GM23338 (cell line): ENCODE results near the gene SCGB1A1. TPM values are rescaled to one million over a fixed set of nuclear protein-coding genes. Genes with fewer than 3 reads are reported as not detected.
A peak's percentile ranks its signal among the peaks of the same experiment; 100 is the strongest.
"Not testable (repeated sequence)": the region's sequence is repeated elsewhere in the genome, so short reads cannot be mapped to it uniquely, and the experiment has no call there.

Experiments used
- ATAC-seq: fragments of 200-7000 bp; cut with Tn5 transposase; 3 replicates; pipeline ENCODE4 v1.9.1; 2020
- DNase-seq: peaks from one replicate; pipeline ENCODE4 v3.0.0-alpha.2; 2015; ENCODE audit warnings: low spot score
- H2AFZ ChIP-seq: fragments of 200-600 bp; sonication (generic); 2 replicates; pipeline ENCODE4 v1.8.0; 2016; ENCODE audit warnings: antibody characterized with exemption, mild to moderate bottlenecking, moderate library complexity
- H3F3A ChIP-seq: fragments of 200-600 bp; sonication (generic); replicated peaks from 2 replicates; pipeline ENCODE4 v1.8.0; 2017; ENCODE audit warnings: antibody characterized with exemption, mixed run types, low read depth
- H3K27ac ChIP-seq: fragments of 200-600 bp; sonication (generic); 2 replicates; pipeline ENCODE4 v1.6.1; 2016; ENCODE audit warnings: low read depth
- H3K27me3 ChIP-seq: fragments of 200-600 bp; sonication (generic); 2 replicates; pipeline ENCODE4 v1.8.0; 2016; ENCODE audit warnings: mild to moderate bottlenecking, mixed run types, moderate library complexity; ENCODE audit not compliant: insufficient read depth
- H3K36me3 ChIP-seq: fragments of 200-600 bp; sonication (generic); 2 replicates; pipeline ENCODE4 v1.8.0; 2016; ENCODE audit warnings: mild to moderate bottlenecking; ENCODE audit not compliant: insufficient read depth
- H3K4me1 ChIP-seq: fragments of 200-600 bp; sonication (generic); 2 replicates; pipeline ENCODE4 v1.8.0; 2016; ENCODE audit warnings: mild to moderate bottlenecking, moderate library complexity; ENCODE audit not compliant: insufficient read depth
- H3K4me2 ChIP-seq: fragments of 200-600 bp; sonication (generic); 2 replicates; pipeline ENCODE4 v1.7.1; 2017; ENCODE audit warnings: mixed run types
- H3K4me3 ChIP-seq: fragments of 200-600 bp; sonication (generic); 2 replicates; pipeline ENCODE4 v1.6.1; 2016; ENCODE audit warnings: mixed run types
- H3K79me2 ChIP-seq: fragments of 200-600 bp; sonication (generic); replicated peaks from 2 replicates; pipeline ENCODE4 v1.8.0; 2017; ENCODE audit warnings: mild to moderate bottlenecking; ENCODE audit not compliant: insufficient read depth
- H3K9me2 ChIP-seq: fragments of 200-600 bp; sonication (generic); 2 replicates; pipeline ENCODE4 v1.8.0; 2017; ENCODE audit not compliant: insufficient read depth
- H4K20me1 ChIP-seq: fragments of 200-600 bp; sonication (generic); replicated peaks from 2 replicates; pipeline ENCODE4 v1.8.0; 2017; ENCODE audit warnings: mild to moderate bottlenecking; ENCODE audit not compliant: insufficient read depth
- H3K27ac Mint-ChIP-seq: 2 replicates; pipeline ENCODE4 v1.8.0; 2020; ENCODE audit warnings: inconsistent platforms, mild to moderate bottlenecking, moderate library complexity, mixed read lengths
- H3K27me3 Mint-ChIP-seq: 3 replicates; pipeline ENCODE4 v1.8.0; 2022; ENCODE audit warnings: low read depth, mild to moderate bottlenecking, moderate library complexity, mixed read lengths, inconsistent platforms; ENCODE audit not compliant: insufficient read depth, poor library complexity
- H3K36me3 Mint-ChIP-seq: 3 replicates; pipeline ENCODE4 v1.8.0; 2021; ENCODE audit warnings: low read depth, mild to moderate bottlenecking, inconsistent platforms, moderate library complexity, mixed read lengths
- H3K4me1 Mint-ChIP-seq: 3 replicates; pipeline ENCODE4 v1.8.0; 2020; ENCODE audit warnings: mild to moderate bottlenecking, inconsistent platforms, mixed read lengths
- H3K4me3 Mint-ChIP-seq: 3 replicates; pipeline ENCODE4 v1.8.0; 2021; ENCODE audit warnings: moderate library complexity, mild to moderate bottlenecking, inconsistent platforms, mixed read lengths
- H3K9me3 Mint-ChIP-seq: 3 replicates; pipeline ENCODE4 v1.8.0; 2020; ENCODE audit warnings: moderate library complexity, mild to moderate bottlenecking, inconsistent platforms, mixed read lengths
- polyA plus RNA-seq: library from polyadenylated mRNA; unstranded; fragments of >200 nt; fragmentation: Nextera tagmentation; extraction: Ambion mirVana; gene quantifications from 2 replicates; pipeline ENCODE4 v1.2.1, GENCODE V29; 2016
- total RNA-seq: library from RNA; depleted of rRNA; stranded (reverse); fragments of >200 nt; shearing (Covaris generic); gene quantifications from 2 replicates; pipeline ENCODE4 v1.2.3, GENCODE V29; 2014
- TF ChIP-seq, protein P1 (sequence below), 2 experiments: fragments of 200-600 bp in 1 of 2; sonication (generic) in 1 of 2; conservative IDR thresholded peaks; 2 replicates each; pipeline versions ENCODE4 v1.5.1 to v1.6.1; 2016 to 2017; ENCODE audit warnings: antibody characterized with exemption in 2 of 2, low read depth in 2 of 2, mild to moderate bottlenecking in 2 of 2, moderate library complexity in 1 of 2

Gene SCGB1A1
- total and polyA plus RNA-seq, 2 experiments from 2014 or later: not detected

DNA sequence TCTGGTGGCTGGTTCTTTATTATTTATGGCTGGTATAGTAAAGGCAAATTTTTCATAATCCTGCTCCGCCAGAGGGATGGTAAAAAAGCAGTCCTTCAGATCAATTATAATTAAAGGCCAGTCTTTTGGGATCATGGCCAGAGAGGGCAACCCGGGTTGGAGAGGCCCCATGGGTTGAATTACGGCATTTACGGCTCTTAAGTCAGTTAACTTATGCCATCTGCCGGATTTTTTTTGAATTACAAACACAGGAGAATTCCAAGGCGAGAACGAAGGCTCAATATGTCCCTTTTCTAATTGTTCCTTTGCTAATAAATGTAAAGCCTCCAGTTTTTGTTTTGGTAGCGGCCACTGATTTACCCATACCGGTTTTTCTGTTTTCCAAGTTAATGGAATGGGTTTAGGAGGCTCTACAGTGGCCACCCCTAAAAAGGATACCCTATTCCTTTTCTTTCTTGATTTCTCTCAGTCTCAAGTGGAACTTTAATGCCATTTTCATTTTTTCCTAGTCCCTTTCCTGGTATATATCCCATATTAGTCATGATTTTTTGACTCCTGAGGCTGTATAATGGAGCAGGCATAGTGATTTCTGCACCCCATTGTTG is 40.3 kb upstream of the SCGB1A1 start:
- not testable (repeated sequence) for H3K27ac Mint-ChIP-seq, H3K4me2 ChIP-seq, H3K27ac ChIP-seq, H3K4me1 Mint-ChIP-seq, H3K9me2 ChIP-seq, H3K36me3 Mint-ChIP-seq, H3K36me3 ChIP-seq, ATAC-seq, H4K20me1 ChIP-seq, H3K4me3 ChIP-seq, H2AFZ ChIP-seq, H3F3A ChIP-seq, H3K9me3 Mint-ChIP-seq, H3K4me1 ChIP-seq, H3K79me2 ChIP-seq, H3K27me3 ChIP-seq, H3K4me3 Mint-ChIP-seq, H3K27me3 Mint-ChIP-seq
- peak; percentile 86 for DNase-seq
- TF ChIP-seq, protein P1, sequence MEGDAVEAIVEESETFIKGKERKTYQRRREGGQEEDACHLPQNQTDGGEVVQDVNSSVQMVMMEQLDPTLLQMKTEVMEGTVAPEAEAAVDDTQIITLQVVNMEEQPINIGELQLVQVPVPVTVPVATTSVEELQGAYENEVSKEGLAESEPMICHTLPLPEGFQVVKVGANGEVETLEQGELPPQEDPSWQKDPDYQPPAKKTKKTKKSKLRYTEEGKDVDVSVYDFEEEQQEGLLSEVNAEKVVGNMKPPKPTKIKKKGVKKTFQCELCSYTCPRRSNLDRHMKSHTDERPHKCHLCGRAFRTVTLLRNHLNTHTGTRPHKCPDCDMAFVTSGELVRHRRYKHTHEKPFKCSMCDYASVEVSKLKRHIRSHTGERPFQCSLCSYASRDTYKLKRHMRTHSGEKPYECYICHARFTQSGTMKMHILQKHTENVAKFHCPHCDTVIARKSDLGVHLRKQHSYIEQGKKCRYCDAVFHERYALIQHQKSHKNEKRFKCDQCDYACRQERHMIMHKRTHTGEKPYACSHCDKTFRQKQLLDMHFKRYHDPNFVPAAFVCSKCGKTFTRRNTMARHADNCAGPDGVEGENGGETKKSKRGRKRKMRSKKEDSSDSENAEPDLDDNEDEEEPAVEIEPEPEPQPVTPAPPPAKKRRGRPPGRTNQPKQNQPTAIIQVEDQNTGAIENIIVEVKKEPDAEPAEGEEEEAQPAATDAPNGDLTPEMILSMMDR (conservative IDR thresholded peaks at IDR 0.05; ENCODE audit: low read depth in 2 of 2): peak; percentile 27 to 48; a peak in 3 of 4 replicates

DNA sequence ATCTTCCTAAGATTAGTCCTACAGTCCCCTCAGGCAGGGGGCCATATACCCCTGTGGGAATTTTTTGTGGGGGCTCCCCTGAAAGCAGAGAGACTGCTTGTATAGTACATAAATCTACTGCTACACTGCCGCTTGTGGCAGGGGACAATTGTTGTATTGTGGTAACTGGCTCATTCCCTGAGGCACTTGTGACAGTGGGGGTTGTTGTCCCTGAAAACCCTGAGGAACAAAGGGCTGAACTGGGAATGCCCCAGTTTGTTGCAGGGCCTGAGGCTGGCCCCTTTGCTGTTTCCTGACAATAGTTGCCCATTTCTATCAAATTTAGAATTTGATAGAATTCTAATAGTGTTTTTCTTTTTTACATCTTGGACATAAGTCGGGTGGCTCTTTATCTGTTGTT is 39.2 kb upstream of the SCGB1A1 start:
- not testable (repeated sequence) for H3K4me2 ChIP-seq, H3K4me3 ChIP-seq, H3K27me3 ChIP-seq, H3K36me3 Mint-ChIP-seq, H3K27ac ChIP-seq, H4K20me1 ChIP-seq, ATAC-seq, H3K27ac Mint-ChIP-seq, H3K4me3 Mint-ChIP-seq, H3K9me2 ChIP-seq, H3F3A ChIP-seq, H2AFZ ChIP-seq, H3K79me2 ChIP-seq, H3K9me3 Mint-ChIP-seq, DNase-seq, H3K36me3 ChIP-seq, H3K4me1 Mint-ChIP-seq, H3K27me3 Mint-ChIP-seq, H3K4me1 ChIP-seq

DNA sequence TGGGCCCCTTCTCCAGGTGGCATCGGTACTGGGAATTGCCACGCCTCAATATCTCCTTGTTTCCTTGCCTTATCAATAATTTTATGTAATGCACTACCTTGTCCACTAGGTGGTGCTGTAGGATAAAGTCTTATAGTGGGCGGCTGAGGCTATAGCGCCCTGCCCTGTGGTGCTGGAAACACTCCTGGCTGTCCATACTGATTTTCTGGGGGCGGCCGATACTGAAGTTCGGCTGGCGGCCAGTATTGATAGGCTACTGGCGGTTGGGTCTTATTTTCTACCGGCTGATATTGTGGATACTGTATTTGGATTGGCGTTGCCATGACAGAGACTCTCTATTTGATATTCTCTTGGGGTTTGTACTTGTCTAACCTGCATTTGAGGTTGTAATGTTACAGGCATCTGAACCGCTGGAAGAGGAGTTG is 38.0 kb upstream of the SCGB1A1 start:
- not testable (repeated sequence) for H3K27ac ChIP-seq, H3K9me2 ChIP-seq, H2AFZ ChIP-seq, H3K27me3 Mint-ChIP-seq, H3K36me3 ChIP-seq, H3K4me2 ChIP-seq, H3F3A ChIP-seq, H3K27ac Mint-ChIP-seq, H3K36me3 Mint-ChIP-seq, H3K4me1 Mint-ChIP-seq, H3K79me2 ChIP-seq, H3K9me3 Mint-ChIP-seq, H3K27me3 ChIP-seq, H3K4me1 ChIP-seq, H3K4me3 Mint-ChIP-seq, H3K4me3 ChIP-seq, H4K20me1 ChIP-seq
- peak; percentile 92 for ATAC-seq
- TF ChIP-seq, protein P1 (conservative IDR thresholded peaks at IDR 0.05; ENCODE audit: low read depth in 2 of 2): peak; percentile 75 to 87
- peak; percentile 91 for DNase-seq
